ENCODE measurements around the gene ATP13A5.

ATP13A5 gene

DNA sequence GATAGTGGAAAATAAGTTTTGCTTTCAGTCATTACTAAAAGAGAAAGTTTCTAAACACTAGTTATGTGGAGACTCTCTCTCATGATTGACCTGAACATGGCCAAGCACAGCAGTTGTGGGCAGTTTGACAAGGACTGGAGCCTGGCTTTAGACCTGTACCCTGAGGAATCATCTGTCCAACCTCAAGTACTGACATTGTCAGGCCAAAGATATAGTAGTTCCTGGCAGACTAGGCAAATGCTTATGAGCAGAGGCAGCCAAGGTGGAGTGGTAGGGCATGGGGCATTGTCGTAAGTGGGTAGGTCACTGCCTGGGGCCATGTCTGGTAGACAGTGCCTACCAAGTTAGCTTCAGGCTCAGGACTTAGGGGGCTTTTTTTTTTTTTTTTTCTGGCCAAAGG is 116.6 kb downstream of the ATP13A5 start:
- DNase-seq (ENCODE audit: low read depth in 2 of 2), result no peak

DNA sequence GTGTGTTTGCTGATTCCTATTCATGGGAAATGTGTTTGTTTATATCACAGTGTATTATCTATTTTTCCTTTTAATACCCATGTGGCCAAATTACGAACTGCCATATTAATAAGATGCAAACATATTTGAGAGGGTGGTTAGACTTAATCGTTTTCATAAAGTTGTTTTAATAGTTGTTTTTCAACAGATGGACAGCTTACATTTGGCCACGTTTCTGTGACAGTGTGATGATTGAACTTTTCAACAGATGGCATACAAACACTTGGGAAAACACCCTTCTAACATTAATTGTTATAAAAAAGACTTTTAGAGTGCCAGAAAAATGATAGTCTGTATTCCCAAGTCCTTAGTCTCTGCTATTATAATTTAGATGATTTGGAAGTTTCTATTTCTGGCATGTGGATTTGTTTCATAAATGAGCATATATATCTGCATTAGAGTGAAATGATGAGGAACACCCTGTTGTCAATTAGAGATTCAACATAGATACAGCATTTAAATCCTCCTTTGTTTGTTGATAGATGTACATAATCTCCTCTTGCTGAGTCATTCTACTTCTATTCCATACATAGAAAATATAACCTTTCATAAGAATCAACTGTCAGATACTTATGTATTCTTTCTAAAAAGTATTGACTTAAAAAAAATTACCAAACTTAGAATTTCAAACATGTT is 124.4 kb downstream of the ATP13A5 start:
- DNase-seq (ENCODE audit: low read depth in 2 of 2), result no peak

DNA sequence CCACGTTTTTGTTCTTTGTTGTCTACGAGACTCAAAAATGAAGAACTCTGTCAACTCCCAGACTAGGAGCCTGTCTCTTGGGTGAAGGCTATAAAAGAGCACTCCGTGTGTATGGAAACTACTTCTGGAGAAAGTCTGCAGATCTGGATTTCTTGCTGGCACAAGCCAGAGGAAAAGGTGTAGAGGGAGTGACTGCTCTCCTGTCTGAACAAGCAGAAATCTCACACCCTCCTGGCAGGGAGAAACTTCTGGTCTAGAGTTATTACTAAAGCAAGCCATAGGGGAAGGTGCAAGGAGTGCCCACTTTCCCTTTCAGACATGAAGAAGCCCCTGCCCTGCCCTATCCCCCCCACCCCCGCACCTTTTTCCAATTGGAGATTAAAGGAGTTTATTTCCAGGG is 128.1 kb downstream of the ATP13A5 start:
- no peak for DNase-seq (ENCODE audit: low read depth in 2 of 2)

DNA sequence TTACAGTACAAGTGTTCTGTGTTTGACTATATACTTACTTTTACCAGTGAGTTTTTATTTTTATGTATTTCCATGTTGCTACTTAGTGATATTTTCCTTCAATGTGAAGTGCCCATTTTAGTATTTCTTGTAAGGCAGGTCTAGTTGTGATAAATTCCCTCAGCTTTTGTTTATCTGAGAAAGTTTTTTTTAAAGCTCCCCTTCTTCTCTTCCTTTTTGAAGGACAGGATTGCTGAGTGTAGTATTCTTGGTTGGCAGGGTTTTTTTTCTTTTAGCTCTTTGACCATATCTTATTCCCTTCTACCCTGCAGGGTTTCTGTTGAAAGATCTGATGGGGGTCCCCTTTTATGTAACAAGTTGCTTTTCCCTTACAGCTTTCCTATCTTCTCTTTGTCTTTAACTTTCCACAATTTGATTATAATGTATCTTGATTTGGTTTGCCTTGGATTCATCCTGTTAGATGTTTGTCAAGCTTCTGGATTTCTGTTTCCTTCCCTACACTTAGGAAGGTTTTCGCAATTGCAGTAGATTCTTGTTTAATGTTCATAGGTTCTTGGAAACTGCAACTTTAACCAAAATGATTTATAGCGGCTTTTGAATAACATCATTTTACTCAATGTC is 129.6 kb downstream of the ATP13A5 start:
- no peak for DNase-seq (ENCODE audit: low read depth in 2 of 2)

DNA sequence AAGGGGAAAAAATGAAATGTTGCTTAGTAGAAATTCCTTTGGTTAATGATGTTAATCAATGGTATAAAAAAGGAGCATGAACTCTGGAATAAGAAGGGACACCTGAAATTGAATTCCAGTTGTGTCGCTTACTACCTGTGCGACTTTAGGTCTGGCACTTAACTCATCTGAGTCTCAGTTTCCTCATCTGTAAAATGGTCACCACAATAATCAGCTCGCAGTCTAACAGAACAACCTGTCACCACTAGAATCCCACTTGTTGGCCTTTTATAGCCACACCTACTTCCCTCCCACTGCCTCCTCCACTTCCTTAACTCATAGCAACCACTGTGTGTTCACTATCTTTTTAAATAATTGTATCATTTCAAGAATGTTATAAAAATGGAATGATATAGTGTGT is 135.0 kb downstream of the ATP13A5 start:
- DNase-seq (ENCODE audit: low read depth in 2 of 2), result no peak

DNA sequence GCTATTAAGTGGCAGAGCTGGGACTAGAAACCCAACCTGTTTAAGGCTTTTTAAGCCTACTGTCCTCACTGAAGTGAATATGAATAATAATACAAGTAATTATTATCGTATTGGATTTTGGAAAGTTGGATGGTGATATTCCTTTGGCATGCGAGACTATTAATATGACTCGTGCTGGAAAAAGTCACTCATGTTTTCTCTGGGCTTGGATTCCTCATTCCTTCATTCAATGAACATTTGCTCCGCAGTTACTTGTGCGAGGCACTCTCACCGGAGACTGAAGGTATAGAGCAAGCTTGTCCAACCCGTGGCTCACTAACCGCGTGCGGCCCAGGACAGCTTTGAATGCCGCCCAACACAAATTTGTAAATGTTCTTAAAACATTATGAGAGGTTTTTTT is 136.8 kb downstream of the ATP13A5 start:
- no peak for DNase-seq (ENCODE audit: low read depth in 2 of 2)

DNA sequence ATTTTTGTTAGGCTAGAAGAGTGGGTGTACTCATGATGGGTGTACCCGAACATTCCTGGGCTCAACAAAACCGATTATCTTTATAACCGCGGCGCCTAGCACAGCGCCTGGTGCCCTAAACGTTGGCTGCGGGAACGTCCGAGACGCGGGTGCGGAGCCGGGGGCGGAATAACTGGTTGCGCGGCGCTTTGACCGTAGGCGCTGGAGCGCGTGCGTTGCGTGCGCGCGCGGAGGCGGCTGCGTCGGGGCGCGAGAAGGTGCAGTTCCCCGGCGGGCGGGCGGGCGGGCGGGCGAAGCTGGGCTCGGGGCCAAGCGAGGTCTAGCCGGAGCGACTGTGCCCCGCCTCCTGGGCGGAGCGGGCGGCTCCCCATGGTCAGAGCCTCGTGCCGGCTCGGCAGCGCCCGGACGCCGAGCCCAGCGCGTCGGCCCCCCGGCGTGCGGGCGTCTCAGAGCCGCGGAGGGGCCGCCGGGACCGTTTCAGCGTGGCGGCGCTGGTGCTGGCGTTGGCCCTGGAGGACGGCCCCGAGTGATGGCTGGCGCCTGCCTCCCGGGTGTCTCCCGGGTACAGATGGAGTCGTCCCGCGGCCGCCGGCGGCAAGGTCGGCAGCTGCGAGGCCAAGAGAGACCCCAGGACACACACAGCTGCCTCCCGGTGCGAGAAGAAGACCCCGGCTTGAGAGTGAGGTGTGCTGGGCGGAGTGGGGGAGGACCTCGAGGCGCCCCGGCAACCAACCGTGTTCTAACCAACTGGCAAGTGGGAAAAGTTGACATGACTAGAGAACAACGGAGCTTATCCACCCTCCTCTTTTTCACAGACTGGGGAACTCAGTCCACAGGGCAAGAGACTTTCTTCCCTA is 137.5 kb downstream of the ATP13A5 start, which contains the start of gene PLAAT1:
Gene PLAAT1 (plus strand): TSS at position 373 of the 857 bp plus-strand sequence. CDS start 14,429 bp downstream, outside the sequence.
- DNase-seq (ENCODE audit: low read depth in 2 of 2), result no peak

DNA sequence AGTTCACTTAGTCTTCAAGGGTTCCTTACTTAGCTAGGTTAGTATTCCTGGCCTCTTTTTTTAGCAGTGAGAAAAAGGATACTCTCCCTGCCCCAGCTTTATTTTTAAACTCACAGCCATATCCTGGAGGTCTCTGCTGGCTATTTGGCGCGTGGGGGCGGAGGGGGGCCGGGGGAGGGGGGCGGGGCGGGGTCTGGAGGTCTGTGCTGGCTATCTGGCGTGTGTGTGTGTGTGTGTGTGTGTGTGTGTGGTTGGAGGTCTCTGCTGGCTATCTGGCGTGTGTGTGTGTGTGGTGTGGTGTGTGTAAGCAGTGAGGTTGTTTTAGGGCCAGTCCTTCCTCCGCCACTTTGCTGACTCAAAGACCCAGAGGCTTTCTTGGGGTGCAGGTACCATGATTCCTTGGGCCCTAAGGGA is 138.1 kb downstream of the ATP13A5 start:
- DNase-seq (ENCODE audit: low read depth in 2 of 2), result no peak

DNA sequence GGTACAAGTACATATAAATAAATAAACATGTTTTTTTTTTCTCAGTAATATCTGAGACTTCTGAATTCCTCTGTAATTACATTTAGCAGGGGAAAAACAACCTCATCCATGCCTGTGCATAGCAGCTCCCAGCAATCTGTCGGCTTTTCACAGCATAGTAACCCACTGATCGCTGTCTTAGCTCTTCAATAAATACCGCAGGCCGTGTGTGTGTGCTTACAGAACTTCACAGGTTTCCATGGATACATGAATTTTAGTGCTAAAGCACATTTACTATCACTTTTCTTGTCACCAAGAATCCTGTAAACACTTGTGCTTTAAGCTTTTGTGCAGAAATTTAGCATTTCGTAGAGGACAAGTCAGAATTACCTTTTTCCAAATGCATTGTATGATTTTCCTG is 141.5 kb downstream of the ATP13A5 start:
- no peak for DNase-seq (ENCODE audit: low read depth in 2 of 2)

DNA sequence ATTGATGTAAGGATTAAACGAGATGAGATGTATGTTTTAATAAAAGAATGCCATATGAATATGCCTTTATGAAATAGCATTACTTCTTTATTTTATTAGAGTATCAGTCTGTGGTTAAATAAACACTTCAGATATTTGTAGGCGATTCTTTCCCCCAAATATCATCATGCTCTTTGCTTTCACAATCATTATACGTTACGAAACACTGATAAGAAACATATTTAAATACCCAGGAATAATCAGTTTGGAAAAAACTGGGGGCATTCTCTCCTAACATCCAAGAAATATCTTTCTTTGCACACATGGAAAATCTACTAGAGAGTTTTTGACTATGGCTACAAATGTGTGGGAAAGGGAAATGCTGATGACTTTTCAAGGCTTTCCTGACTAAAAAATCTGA is 142.0 kb downstream of the ATP13A5 start:
- no peak for DNase-seq (ENCODE audit: low read depth in 2 of 2)

DNA sequence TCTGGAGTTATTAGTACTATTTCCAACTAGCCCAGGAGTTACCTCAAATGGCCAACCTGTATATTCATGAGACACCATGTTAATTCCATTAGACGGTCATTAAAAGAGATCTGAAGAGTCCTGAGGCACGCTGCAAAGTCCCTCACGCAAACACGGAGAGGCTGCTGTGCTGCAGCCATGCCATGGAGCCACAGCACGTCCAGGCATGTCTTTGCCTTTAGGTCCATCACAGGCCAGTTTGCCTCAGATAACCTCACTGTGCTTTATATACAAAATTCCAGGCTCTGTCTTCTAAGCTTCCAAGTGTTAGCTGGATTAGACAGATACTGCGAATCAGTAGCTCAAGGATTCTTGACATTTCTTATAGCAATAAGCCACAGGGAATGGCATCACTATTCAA is 147.4 kb downstream of the ATP13A5 start:
- no peak for DNase-seq (ENCODE audit: low read depth in 2 of 2)

DNA sequence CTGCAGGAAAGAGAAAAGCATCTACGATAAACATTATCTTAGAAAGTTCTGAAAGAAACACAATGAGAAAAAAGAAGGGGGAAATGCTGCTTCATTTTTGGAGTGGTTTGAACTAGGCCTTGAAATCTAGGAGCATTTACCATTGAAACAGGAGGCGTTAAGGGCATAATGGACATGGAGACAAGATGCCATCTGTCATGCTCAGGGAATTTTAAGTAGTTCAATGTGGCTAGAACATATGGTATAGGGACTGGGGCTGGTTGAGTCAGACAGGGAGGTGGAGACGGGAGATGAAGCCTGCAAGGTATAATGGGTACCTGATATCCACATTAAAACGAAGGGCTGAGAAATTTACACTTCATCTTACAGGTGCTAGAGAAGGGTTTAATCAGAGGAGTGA is 147.9 kb downstream of the ATP13A5 start:
- DNase-seq (ENCODE audit: low read depth in 2 of 2), result no peak

DNA sequence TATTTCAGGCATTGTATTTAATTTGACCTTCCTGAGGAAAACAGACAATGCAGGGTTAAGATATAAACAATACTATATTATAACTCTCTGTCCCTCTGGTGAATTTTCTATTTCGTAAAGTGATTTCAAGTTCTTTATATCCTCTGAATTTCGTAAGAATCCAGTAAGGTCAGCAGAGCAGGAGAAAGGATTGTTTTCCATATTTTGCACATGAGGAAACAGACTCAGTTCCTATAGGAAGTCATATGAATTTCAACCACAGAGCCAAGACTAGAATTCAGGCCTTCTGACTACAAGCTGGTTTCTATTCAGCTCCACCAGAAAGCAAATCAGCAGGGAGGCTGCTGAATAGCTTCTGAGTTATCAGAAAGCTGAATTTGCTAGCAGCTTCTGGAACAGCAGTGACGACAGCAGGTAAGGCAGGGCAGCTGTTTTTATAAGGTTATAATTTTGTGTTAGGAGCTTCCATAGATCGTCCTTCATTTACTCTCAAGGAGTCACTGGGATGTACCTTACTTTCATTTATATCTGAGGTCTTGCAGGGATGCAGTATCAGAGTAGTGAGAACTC is 148.6 kb downstream of the ATP13A5 start:
- DNase-seq (ENCODE audit: low read depth in 2 of 2), result no peak

DNA sequence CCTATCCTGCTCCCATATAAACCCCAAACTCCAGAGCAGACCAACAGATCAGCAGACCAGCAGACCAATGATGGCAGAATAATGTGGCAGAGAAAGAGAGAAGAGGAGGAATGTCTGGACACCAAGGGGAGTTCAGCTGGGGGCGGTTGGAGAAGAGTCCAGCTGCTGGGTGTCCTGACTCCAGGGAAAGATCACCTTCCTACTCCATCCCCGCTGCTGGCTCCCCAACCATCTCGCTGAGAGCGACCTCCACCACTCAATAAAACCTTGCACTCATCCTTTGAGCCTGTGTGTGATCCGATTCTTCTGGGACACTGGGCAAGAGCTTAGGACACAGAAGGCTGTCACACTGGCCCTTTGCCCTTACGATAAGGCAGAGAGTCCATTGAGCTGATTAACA is 150.3 kb downstream of the ATP13A5 start:
- DNase-seq (ENCODE audit: low read depth in 2 of 2), result no peak

DNA sequence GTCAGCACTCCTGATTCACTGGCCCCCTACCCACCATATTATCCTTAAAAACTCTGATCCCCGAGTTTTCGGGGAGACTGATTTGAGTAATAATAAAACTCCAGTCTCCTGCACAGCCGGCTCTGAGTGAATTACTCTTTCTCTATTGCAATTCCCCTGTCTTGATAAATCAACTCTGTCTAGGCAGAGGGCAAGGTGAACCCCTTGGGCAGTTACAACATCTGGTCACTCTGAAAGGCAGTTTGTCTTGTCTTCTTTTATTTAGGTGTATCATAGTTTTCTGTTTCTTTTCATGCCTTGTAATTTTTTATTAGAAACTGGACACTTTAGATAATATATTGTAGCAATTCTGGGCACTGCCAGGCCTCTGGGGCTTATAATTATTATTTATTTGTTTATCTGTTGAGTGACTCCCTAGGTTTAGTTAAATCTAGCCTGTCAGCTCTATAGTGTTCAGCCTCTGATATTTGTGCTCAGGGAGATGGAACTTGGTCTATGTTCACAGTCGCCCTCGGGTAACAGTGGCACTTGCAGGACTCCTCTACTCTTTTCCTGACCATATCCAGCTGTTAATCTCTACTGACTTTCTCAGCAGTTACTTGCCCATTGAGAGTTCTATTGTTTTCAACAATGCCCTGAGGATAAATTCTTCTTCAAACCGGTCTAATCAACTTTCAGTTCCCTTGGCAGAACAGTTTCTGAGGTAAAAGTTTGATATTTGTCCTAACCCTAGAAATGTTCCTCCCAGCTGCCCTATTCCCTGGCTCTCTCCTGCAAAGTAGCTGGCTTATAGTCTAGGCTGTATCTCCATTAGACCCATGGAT is 153.0 kb downstream of the ATP13A5 start:
- DNase-seq (ENCODE audit: low read depth in 2 of 2), result no peak
